HEK293T (cell line): ENCODE measurements around the gene ITPK1.

ENCODE experiments used
- ARNT ChIP-seq: fragments of 450-650 bp; IDR thresholded peaks from 2 replicates; pipeline ENCODE4 v1.6.1; 2017; ENCODE audit warnings: mild to moderate bottlenecking
- BHLHE40 ChIP-seq: fragments of 450-650 bp; IDR thresholded peaks from 2 replicates; pipeline ENCODE4 v1.6.1; 2016; ENCODE audit warnings: mild to moderate bottlenecking, moderate library complexity, borderline replicate concordance
- FOXA1 ChIP-seq: fragments of 450-650 bp; IDR thresholded peaks from 2 replicates; pipeline ENCODE4 v1.6.1; 2016; ENCODE audit warnings: mild to moderate bottlenecking
- SP1 ChIP-seq: fragments of 450-650 bp; IDR thresholded peaks from 2 replicates; pipeline ENCODE4 v1.6.1; 2017

GRCh38 chr14:93033084-93033982, 82.4 kb downstream of the ITPK1 start:
- no peak for TF ChIP-seq ARNT
- no peak for TF ChIP-seq BHLHE40
- no peak for TF ChIP-seq SP1
- no peak for TF ChIP-seq FOXA1
